ENCODE data around the gene GAS7.

The GAS7 gene

GRCh38 chr17:10170233-10170632, 28.2 kb downstream of the GAS7 start:
- no peak for TF ChIP-seq CTCF (IDR thresholded peaks at IDR 0.05; ENCODE audit: borderline replicate concordance, control extremely low read depth, extremely low read depth, insufficient read depth, missing control alignments)
- in situ Hi-C loops (cut with MboI; ENCODE audit: low sequenced_read_pairs, unreplicated experiment) = no loop called here
- DNase-seq (ENCODE audit: low spot score) = no peak

- no peak for DNase-seq (ENCODE audit: low spot score)
- TF ChIP-seq CTCF (IDR thresholded peaks at IDR 0.05; ENCODE audit: borderline replicate concordance, control extremely low read depth, extremely low read depth, insufficient read depth, missing control alignments) = no peak
- in situ Hi-C loops (cut with MboI; ENCODE audit: low sequenced_read_pairs, unreplicated experiment) = no loop called here
These were observed 29.1 kb downstream of the GAS7 start for GRCh38 chr17:10169290-10169689.

- in situ Hi-C loops (cut with MboI; ENCODE audit: low sequenced_read_pairs, unreplicated experiment) = no loop called here
- no peak for DNase-seq (ENCODE audit: low spot score)
- TF ChIP-seq CTCF (IDR thresholded peaks at IDR 0.05; ENCODE audit: borderline replicate concordance, control extremely low read depth, extremely low read depth, insufficient read depth, missing control alignments) = no peak
These were observed 32.0 kb downstream of the GAS7 start for GRCh38 chr17:10166176-10166935.

GRCh38 chr17:10162096-10162495, 36.3 kb downstream of the GAS7 start:
- no peak for TF ChIP-seq CTCF (IDR thresholded peaks at IDR 0.05; ENCODE audit: borderline replicate concordance, control extremely low read depth, extremely low read depth, insufficient read depth, missing control alignments)
- in situ Hi-C loops (cut with MboI; ENCODE audit: low sequenced_read_pairs, unreplicated experiment) = no loop called here
- peak; percentile 58 for DNase-seq (ENCODE audit: low spot score)

- no peak for DNase-seq (ENCODE audit: low spot score)
- TF ChIP-seq CTCF (IDR thresholded peaks at IDR 0.05; ENCODE audit: borderline replicate concordance, control extremely low read depth, extremely low read depth, insufficient read depth, missing control alignments) = no peak
- in situ Hi-C loops (cut with MboI; ENCODE audit: low sequenced_read_pairs, unreplicated experiment) = no loop called here
These were observed 37.0 kb downstream of the GAS7 start for GRCh38 chr17:10161386-10161785.

GRCh38 chr17:10156948-10157607, 41.3 kb downstream of the GAS7 start:
- peak; percentile 79 for DNase-seq (ENCODE audit: low spot score)
- in situ Hi-C loops (cut with MboI; ENCODE audit: low sequenced_read_pairs, unreplicated experiment) = no loop called here
- no peak for TF ChIP-seq CTCF (IDR thresholded peaks at IDR 0.05; ENCODE audit: borderline replicate concordance, control extremely low read depth, extremely low read depth, insufficient read depth, missing control alignments)
